GM13976 (cell line): ENCODE measurements around the gene GCFC2.

Experiments
- DNase-seq: peaks from one replicate; pipeline ENCODE4 v3.0.0; 2012; ENCODE audit warnings: low spot score
- in situ Hi-C: fragments of 300-500 bp; cut with MboI; formaldehyde crosslinking; loops from one replicate; pipeline ENCODE4 v1.12.0; 2022; ENCODE audit warnings: low sequenced_read_pairs, mixed read lengths, inconsistent platforms; ENCODE audit not compliant: unreplicated experiment
- TF ChIP-seq, protein P1 (sequence below): IDR thresholded peaks from 2 replicates; pipeline ENCODE4 v1.5.1; 2012; ENCODE audit warnings: borderline replicate concordance, mild to moderate bottlenecking; ENCODE audit not compliant: insufficient read depth; ENCODE audit errors: extremely low read depth, missing control alignments, control extremely low read depth

GCFC2 gene

DNA sequence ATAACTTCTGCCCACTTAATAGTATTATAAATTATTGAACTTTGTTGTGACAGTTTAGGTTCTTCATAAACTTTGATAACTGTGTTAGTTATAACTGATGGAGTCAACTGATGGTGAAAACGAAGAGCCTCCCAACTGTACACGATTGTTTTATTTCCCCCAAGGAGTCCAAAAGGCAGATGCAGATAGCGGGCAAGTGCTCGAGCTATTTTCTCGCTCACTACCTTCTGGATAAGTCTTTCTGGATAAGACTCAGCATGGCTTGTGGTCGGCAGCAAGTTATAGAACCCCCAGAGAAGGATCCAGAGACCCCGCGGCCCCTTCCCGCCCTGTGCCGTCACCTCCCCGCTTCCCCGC, 517 bp downstream of the GCFC2 start:
- TF ChIP-seq, protein P1, sequence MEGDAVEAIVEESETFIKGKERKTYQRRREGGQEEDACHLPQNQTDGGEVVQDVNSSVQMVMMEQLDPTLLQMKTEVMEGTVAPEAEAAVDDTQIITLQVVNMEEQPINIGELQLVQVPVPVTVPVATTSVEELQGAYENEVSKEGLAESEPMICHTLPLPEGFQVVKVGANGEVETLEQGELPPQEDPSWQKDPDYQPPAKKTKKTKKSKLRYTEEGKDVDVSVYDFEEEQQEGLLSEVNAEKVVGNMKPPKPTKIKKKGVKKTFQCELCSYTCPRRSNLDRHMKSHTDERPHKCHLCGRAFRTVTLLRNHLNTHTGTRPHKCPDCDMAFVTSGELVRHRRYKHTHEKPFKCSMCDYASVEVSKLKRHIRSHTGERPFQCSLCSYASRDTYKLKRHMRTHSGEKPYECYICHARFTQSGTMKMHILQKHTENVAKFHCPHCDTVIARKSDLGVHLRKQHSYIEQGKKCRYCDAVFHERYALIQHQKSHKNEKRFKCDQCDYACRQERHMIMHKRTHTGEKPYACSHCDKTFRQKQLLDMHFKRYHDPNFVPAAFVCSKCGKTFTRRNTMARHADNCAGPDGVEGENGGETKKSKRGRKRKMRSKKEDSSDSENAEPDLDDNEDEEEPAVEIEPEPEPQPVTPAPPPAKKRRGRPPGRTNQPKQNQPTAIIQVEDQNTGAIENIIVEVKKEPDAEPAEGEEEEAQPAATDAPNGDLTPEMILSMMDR = no peak
- in situ Hi-C loops = no loop called here
- DNase-seq = no peak

DNA sequence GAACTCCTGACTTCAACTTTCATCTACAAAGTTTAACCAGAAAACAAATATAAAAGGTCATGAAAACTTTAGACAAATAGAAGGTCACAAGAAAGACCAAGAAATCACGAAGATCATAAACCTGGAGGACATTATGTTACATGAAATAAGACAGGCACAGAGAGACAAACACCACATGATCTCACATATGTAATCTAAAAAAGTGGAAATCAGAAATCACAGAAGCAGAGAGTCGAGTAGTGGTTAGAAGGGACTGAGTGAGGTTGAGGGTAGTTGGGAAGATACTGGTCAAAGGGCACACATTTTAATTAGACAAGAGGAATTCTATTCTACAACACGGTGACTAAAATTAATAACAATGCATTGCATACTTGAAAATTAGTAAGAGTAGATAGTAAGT, 1.4 kb downstream of the GCFC2 start:
- DNase-seq = no peak
- TF ChIP-seq, protein P1 = no peak
- in situ Hi-C loops = no loop called here

GRCh38 chr2:75707901-75708300, 2.8 kb downstream of the GCFC2 start:
- in situ Hi-C loops = no loop called here
- DNase-seq = no peak
- TF ChIP-seq, protein P1 = no peak

GRCh38 chr2:75705921-75706320, 4.8 kb downstream of the GCFC2 start:
- DNase-seq = no peak
- in situ Hi-C loops = no loop called here
- TF ChIP-seq, protein P1 = no peak

- no peak for DNase-seq
- TF ChIP-seq, protein P1 = no peak
- in situ Hi-C loops = no loop called here
Measured at GRCh38 chr2:75703589-75704287, 7.0 kb downstream of the GCFC2 start.

GRCh38 chr2:75702593-75702992, 8.1 kb downstream of the GCFC2 start:
- no peak for DNase-seq
- in situ Hi-C loops = no loop called here
- TF ChIP-seq, protein P1 = no peak
